ENCODE data around the gene TAF8.

DNA sequence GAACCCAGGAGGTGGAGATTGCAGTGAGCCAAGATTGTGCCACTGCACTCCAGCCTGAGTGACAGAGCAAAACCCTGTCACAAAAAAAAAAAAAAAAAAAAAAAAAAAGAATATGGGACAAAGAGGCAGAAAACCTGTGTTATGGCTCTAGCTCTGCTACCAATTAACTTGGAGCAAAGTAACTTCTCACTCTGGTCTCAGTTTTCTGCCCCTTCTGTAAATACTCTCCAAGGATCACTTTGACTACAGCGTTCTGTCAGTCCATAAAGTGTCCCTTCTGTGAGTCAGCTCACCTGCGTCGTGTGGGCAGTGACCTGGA is 67.5 kb downstream of the TAF8 start:
- TF ChIP-seq, protein P1, sequence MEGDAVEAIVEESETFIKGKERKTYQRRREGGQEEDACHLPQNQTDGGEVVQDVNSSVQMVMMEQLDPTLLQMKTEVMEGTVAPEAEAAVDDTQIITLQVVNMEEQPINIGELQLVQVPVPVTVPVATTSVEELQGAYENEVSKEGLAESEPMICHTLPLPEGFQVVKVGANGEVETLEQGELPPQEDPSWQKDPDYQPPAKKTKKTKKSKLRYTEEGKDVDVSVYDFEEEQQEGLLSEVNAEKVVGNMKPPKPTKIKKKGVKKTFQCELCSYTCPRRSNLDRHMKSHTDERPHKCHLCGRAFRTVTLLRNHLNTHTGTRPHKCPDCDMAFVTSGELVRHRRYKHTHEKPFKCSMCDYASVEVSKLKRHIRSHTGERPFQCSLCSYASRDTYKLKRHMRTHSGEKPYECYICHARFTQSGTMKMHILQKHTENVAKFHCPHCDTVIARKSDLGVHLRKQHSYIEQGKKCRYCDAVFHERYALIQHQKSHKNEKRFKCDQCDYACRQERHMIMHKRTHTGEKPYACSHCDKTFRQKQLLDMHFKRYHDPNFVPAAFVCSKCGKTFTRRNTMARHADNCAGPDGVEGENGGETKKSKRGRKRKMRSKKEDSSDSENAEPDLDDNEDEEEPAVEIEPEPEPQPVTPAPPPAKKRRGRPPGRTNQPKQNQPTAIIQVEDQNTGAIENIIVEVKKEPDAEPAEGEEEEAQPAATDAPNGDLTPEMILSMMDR (IDR thresholded peaks at IDR 0.05): no peak
- no peak for TF ChIP-seq POLR2A (IDR thresholded peaks at IDR 0.05)
- no peak for TF ChIP-seq POLR2AphosphoS5 (IDR thresholded peaks at IDR 0.05)
- TF ChIP-seq EP300 (IDR thresholded peaks at IDR 0.05; ENCODE audit: low read depth): no peak
